Measurements from ENCODE around the gene HOXA9.

GRCh38 chr7:27161214-27161720, 4.1 kb downstream of the HOXA9 start:
- TF ChIP-seq, protein P1, sequence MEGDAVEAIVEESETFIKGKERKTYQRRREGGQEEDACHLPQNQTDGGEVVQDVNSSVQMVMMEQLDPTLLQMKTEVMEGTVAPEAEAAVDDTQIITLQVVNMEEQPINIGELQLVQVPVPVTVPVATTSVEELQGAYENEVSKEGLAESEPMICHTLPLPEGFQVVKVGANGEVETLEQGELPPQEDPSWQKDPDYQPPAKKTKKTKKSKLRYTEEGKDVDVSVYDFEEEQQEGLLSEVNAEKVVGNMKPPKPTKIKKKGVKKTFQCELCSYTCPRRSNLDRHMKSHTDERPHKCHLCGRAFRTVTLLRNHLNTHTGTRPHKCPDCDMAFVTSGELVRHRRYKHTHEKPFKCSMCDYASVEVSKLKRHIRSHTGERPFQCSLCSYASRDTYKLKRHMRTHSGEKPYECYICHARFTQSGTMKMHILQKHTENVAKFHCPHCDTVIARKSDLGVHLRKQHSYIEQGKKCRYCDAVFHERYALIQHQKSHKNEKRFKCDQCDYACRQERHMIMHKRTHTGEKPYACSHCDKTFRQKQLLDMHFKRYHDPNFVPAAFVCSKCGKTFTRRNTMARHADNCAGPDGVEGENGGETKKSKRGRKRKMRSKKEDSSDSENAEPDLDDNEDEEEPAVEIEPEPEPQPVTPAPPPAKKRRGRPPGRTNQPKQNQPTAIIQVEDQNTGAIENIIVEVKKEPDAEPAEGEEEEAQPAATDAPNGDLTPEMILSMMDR (IDR thresholded peaks at IDR 0.05; ENCODE audit: low read length), result no peak; the same call in 1 of the 2 replicates
- no peak for TF ChIP-seq EZH2 (optimal IDR thresholded peaks at IDR 0.05; ENCODE audit: low read depth, low read length)
- TF ChIP-seq EZH2phosphoT487 (IDR thresholded peaks at IDR 0.05; ENCODE audit: low read length), result no peak

Measured in MM.1S (cell line).